Neural crest cell (in vitro differentiated cells): Measurements from ENCODE around the gene PLCH2. TPM values are rescaled to one million over a fixed set of nuclear protein-coding genes. Genes with fewer than 3 reads are reported as not detected.

Experiments used
- DNase-seq: peaks from one replicate; pipeline ENCODE4 v3.0.0; 2021; ENCODE audit warnings: low read depth, mixed read lengths, low spot score
- H3K27ac Mint-ChIP-seq: one replicate; pipeline ENCODE4 v1.8.0; 2021; ENCODE audit warnings: mild to moderate bottlenecking, mixed read lengths; ENCODE audit not compliant: unreplicated experiment
- H3K27me3 Mint-ChIP-seq: 2 replicates; pipeline ENCODE4 v1.8.0; 2021; ENCODE audit warnings: low read depth, mild to moderate bottlenecking, mixed read lengths
- H3K36me3 Mint-ChIP-seq: 2 replicates; pipeline ENCODE4 v1.8.0; 2021; ENCODE audit warnings: low read depth, mild to moderate bottlenecking, mixed read lengths
- H3K4me1 Mint-ChIP-seq: 2 replicates; pipeline ENCODE4 v1.8.0; 2021; ENCODE audit warnings: mixed read lengths
- H3K4me3 Mint-ChIP-seq: one replicate; pipeline ENCODE4 v1.8.0; 2021; ENCODE audit warnings: mild to moderate bottlenecking, mixed read lengths
- H3K9me3 Mint-ChIP-seq: 2 replicates; pipeline ENCODE4 v1.8.0; 2021; ENCODE audit warnings: mixed read lengths
- CTCF ChIP-seq: fragments of 200-600 bp; sonication (generic); conservative IDR thresholded peaks from 2 replicates; pipeline ENCODE4 v1.5.0; 2021; ENCODE audit warnings: antibody characterized with exemption, mild to moderate bottlenecking
- total RNA-seq: library from RNA; stranded (reverse); gene quantifications from 2 replicates; pipeline ENCODE4 v1.2.1, GENCODE V29; 2021

Gene PLCH2
- total RNA-seq, 1 donor from 2014 or later = 0.37 TPM

DNA sequence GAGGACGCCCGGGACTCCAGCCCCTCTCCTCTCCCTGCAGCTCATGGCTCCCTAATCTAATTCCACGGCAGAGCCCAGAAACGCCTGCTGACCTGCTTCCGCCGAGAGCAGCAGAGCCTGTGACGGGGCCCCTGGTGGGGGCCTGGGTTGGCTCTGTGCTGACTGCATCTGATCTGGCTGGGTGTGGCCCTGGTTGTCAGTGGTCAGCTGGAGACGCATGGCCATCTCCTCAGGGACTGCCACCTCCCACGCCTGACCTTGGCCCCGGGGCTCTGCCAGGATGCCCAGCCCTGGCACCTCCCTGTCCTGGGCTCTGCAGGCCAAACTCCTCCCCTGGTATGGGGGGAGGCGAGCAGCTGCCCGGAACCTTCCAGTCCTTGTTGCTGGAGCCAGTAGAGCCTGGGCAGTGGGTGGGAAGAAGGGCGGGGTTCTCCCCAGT is 1.1 kb upstream of the PLCH2 start:
- no peaks in the 10 kb centered on the region for H3K36me3 Mint-ChIP-seq
- no peaks in the 10 kb centered on the region for H3K4me1 Mint-ChIP-seq
- DNase-seq = no peak
- H3K9me3 Mint-ChIP-seq = no peaks in the 10 kb centered on the region
- H3K27me3 Mint-ChIP-seq = no peaks in the 10 kb centered on the region
- no peak for TF ChIP-seq CTCF
- H3K27ac Mint-ChIP-seq = no peak overlapping the region
- H3K4me3 Mint-ChIP-seq = no peak overlapping the region

DNA sequence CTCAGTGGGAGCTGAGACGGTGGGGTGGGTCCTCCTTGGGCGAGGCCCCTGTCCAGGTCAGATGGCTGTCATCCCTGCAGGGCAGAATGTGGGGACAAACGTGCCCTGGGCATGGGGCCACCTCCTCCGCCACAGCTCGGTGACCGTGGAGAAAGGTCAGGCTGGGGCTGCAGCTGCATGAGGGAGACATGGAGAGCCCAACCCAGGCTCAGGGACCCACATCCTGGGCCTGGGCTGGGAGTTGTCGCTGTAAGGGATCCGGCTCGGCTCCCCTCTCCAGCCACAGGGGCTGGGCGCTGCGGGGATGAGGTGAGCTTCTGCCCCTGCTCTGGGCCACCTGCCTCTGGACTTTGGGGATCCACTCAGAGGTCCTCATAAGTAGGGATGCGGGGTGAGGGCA is 518 bp upstream of the PLCH2 start:
- TF ChIP-seq CTCF = no peak
- Mint-ChIP-seq H3K9me3 (no peaks in the 10 kb centered on the region), H3K4me3 (no peak overlapping the region), H3K27ac (no peak overlapping the region), H3K36me3 (no peaks in the 10 kb centered on the region), H3K27me3 (no peaks in the 10 kb centered on the region), H3K4me1 (no peaks in the 10 kb centered on the region)
- no peak for DNase-seq

- Mint-ChIP-seq H3K4me3 (no peak overlapping the region), H3K4me1 (no peaks in the 10 kb centered on the region), H3K9me3 (no peaks in the 10 kb centered on the region), H3K27ac (no peak overlapping the region), H3K36me3 (no peaks in the 10 kb centered on the region), H3K27me3 (no peaks in the 10 kb centered on the region)
- no peak for DNase-seq
- no peak for TF ChIP-seq CTCF
These were observed 1.2 kb downstream of the PLCH2 start for GRCh38 chr1:2477309-2477708.

DNA sequence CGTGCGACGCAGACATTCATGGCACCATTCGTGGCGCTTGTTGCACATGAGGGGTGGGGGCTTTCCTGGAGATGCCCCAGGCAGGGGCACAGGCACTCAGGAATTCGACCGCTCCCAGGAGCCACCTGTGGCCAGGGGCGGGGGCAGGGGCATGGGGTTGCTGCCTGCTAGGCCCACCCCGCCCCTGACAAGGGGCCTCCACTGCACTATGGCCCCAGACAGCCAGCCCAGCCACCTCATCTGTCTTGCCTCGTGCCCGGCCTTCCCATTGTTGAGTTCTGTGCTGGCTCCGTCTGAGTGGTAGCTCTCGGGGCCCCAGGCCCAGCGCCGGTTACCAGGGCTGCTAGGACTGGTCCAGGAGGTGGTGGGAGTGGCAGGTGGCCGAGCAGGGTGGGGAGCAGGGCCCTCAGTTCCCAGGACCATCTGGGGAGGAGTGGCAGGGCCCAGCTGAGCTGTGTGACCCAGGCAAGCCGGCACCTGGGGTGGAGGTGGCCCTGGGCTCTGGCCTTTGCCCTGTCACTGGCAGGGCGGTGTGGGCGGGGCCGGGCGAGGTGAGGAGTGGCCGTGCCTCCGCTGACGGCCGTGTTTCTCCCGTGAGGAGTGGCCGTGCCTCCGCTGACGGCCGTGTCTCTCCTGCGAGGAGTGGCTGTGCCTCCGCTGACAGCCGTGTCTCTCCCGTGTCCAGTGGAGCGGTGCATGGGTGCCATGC is 1.9 kb downstream of the PLCH2 start:
- DNase-seq = no peak

GRCh38 chr1:2479186-2479585 is 3.1 kb downstream of the PLCH2 start:
- H3K27me3 Mint-ChIP-seq = no peaks in the 10 kb centered on the region
- no peaks in the 10 kb centered on the region for H3K4me1 Mint-ChIP-seq
- H3K9me3 Mint-ChIP-seq = no peaks in the 10 kb centered on the region
- H3K4me3 Mint-ChIP-seq = no peak overlapping the region
- no peak for DNase-seq
- no peaks in the 10 kb centered on the region for H3K36me3 Mint-ChIP-seq
- TF ChIP-seq CTCF = no peak
- no peak overlapping the region for H3K27ac Mint-ChIP-seq

More for the DNA sequence above, 1.9 kb downstream of the PLCH2 start:
- Mint-ChIP-seq H3K27me3 (no peaks in the 10 kb centered on the region), H3K36me3 (no peaks in the 10 kb centered on the region), H3K4me3 (no peak overlapping the region), H3K4me1 (no peaks in the 10 kb centered on the region), H3K9me3 (no peaks in the 10 kb centered on the region), H3K27ac (no peak overlapping the region)
- no peak for TF ChIP-seq CTCF
